Panc1 (cell line): ENCODE measurements around the gene NUF2.

Experiments used
- POLR2AphosphoS5 ChIP-seq: IDR thresholded peaks from 2 replicates; pipeline ENCODE4 v1.6.1; 2012; ENCODE audit warnings: mild to moderate bottlenecking, low read depth, low read length, moderate library complexity
- SIN3A ChIP-seq: IDR thresholded peaks from 2 replicates; pipeline ENCODE4 v1.6.1; 2012; ENCODE audit warnings: low read depth, mild to moderate bottlenecking, low read length, moderate library complexity, borderline replicate concordance; ENCODE audit not compliant: insufficient read depth
- TCF7L2 ChIP-seq: IDR thresholded peaks from 2 replicates; pipeline ENCODE4 v1.6.1; 2011; ENCODE audit warnings: mild to moderate bottlenecking, low read depth, low read length, inconsistent platforms
- TF ChIP-seq, protein P1 (sequence below): fragments of 450-650 bp; IDR thresholded peaks from 2 replicates; pipeline ENCODE4 v1.5.1; 2017; ENCODE audit warnings: mild to moderate bottlenecking
- TF ChIP-seq, protein P2 (sequence below), 2 experiments: IDR thresholded peaks; 2 replicates each; pipeline ENCODE4 v1.6.1; 2011 to 2012; ENCODE audit warnings: low read depth in 2 of 2, control low read depth in 1 of 2, low read length in 1 of 2, mild to moderate bottlenecking in 1 of 2, moderate library complexity in 1 of 2; ENCODE audit not compliant: insufficient read depth in 1 of 2

DNA sequence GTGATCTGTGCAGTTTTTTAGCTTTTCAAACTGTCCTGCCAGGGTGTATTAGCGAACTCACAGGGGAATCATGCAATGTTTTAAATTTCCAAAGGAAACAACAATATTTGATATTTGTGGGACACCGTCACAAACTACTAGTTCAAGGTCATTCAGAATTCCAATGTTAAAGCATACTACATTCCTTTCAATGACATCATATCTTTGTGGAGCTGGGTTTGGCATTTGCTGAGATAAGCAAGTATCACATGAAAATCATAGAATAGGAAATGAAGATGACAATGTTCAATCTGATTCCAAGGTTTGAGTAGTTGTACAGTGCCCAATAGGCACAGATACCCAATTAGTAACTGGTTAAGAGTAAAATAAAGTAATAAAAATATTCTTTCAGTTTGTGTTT, 35.6 kb downstream of the NUF2 start:
- TF ChIP-seq, protein P1, sequence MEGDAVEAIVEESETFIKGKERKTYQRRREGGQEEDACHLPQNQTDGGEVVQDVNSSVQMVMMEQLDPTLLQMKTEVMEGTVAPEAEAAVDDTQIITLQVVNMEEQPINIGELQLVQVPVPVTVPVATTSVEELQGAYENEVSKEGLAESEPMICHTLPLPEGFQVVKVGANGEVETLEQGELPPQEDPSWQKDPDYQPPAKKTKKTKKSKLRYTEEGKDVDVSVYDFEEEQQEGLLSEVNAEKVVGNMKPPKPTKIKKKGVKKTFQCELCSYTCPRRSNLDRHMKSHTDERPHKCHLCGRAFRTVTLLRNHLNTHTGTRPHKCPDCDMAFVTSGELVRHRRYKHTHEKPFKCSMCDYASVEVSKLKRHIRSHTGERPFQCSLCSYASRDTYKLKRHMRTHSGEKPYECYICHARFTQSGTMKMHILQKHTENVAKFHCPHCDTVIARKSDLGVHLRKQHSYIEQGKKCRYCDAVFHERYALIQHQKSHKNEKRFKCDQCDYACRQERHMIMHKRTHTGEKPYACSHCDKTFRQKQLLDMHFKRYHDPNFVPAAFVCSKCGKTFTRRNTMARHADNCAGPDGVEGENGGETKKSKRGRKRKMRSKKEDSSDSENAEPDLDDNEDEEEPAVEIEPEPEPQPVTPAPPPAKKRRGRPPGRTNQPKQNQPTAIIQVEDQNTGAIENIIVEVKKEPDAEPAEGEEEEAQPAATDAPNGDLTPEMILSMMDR: no peak
- TF ChIP-seq TCF7L2: no peak
- no peak for TF ChIP-seq SIN3A
- no peak for TF ChIP-seq POLR2AphosphoS5
- TF ChIP-seq, protein P2, sequence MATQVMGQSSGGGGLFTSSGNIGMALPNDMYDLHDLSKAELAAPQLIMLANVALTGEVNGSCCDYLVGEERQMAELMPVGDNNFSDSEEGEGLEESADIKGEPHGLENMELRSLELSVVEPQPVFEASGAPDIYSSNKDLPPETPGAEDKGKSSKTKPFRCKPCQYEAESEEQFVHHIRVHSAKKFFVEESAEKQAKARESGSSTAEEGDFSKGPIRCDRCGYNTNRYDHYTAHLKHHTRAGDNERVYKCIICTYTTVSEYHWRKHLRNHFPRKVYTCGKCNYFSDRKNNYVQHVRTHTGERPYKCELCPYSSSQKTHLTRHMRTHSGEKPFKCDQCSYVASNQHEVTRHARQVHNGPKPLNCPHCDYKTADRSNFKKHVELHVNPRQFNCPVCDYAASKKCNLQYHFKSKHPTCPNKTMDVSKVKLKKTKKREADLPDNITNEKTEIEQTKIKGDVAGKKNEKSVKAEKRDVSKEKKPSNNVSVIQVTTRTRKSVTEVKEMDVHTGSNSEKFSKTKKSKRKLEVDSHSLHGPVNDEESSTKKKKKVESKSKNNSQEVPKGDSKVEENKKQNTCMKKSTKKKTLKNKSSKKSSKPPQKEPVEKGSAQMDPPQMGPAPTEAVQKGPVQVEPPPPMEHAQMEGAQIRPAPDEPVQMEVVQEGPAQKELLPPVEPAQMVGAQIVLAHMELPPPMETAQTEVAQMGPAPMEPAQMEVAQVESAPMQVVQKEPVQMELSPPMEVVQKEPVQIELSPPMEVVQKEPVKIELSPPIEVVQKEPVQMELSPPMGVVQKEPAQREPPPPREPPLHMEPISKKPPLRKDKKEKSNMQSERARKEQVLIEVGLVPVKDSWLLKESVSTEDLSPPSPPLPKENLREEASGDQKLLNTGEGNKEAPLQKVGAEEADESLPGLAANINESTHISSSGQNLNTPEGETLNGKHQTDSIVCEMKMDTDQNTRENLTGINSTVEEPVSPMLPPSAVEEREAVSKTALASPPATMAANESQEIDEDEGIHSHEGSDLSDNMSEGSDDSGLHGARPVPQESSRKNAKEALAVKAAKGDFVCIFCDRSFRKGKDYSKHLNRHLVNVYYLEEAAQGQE (IDR thresholded peaks at IDR 0.05; ENCODE audit: insufficient read depth in 1 of 2, low read depth in 2 of 2, low read length in 1 of 2): no peak
